Panc1 (cell line): Measurements from ENCODE around the gene RAD9A.

Experiments
- CTCF ChIP-seq: fragments of 450-650 bp; IDR thresholded peaks from 2 replicates; pipeline ENCODE4 v1.5.1; 2017; ENCODE audit warnings: mild to moderate bottlenecking
- POLR2AphosphoS5 ChIP-seq: IDR thresholded peaks from 2 replicates; pipeline ENCODE4 v1.6.1; 2012; ENCODE audit warnings: mild to moderate bottlenecking, low read depth, low read length, moderate library complexity
- SIN3A ChIP-seq: IDR thresholded peaks from 2 replicates; pipeline ENCODE4 v1.6.1; 2012; ENCODE audit warnings: low read depth, mild to moderate bottlenecking, low read length, moderate library complexity, borderline replicate concordance; ENCODE audit not compliant: insufficient read depth
- TCF7L2 ChIP-seq: IDR thresholded peaks from 2 replicates; pipeline ENCODE4 v1.6.1; 2011; ENCODE audit warnings: mild to moderate bottlenecking, low read depth, low read length, inconsistent platforms

GRCh38 chr11:67347964-67348749 is 43.6 kb upstream of the RAD9A start:
- TF ChIP-seq CTCF (no peak), SIN3A (no peak), TCF7L2 (no peak), POLR2AphosphoS5 (no peak)
